Tibial nerve (tissue), 4 donors: ENCODE measurements around the gene REPIN1.

Source experiments
- EP300 ChIP-seq, 2 donors: sonication (generic); formaldehyde crosslinking; IDR thresholded peaks; one replicate each; pipeline ENCODE4 v1.6.1; 2017; ENCODE audit warnings: antibody characterized with exemption in 2 of 2, mild to moderate bottlenecking in 1 of 2
- TF ChIP-seq, protein P1 (sequence below), 5 experiments: fragments of 200-600 bp in 3 of 5; fragments of 450-650 bp in 2 of 5; sonication (generic) in 3 of 5; IDR thresholded peaks; one replicate each; pipeline ENCODE4 v1.5.1; 2016 to 2019; ENCODE audit warnings: antibody characterized with exemption in 5 of 5, mild to moderate bottlenecking in 3 of 5, moderate library complexity in 2 of 5

DNA sequence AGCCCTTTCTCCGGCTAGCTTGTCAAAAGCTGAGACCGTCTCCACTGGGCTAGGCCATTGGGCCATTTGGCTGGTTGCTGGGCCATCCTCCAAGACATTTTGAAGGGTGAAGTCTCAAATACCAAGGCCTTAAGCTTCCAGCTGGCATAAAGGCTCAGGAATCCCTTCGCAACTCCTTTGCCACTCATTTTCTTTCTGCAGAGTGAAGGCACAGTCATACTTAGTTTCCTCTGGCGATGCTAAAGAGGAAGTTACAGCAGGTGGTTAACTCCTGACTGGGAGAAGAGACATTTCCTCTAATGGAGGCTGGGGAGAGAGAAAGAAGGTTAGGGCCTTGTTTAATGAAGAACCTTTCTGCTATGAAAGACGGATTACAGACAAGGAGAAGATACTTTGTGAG lies 4.8 kb upstream of the REPIN1 start:
- TF ChIP-seq EP300 (IDR thresholded peaks at IDR 0.05): no peak
- TF ChIP-seq, protein P1, sequence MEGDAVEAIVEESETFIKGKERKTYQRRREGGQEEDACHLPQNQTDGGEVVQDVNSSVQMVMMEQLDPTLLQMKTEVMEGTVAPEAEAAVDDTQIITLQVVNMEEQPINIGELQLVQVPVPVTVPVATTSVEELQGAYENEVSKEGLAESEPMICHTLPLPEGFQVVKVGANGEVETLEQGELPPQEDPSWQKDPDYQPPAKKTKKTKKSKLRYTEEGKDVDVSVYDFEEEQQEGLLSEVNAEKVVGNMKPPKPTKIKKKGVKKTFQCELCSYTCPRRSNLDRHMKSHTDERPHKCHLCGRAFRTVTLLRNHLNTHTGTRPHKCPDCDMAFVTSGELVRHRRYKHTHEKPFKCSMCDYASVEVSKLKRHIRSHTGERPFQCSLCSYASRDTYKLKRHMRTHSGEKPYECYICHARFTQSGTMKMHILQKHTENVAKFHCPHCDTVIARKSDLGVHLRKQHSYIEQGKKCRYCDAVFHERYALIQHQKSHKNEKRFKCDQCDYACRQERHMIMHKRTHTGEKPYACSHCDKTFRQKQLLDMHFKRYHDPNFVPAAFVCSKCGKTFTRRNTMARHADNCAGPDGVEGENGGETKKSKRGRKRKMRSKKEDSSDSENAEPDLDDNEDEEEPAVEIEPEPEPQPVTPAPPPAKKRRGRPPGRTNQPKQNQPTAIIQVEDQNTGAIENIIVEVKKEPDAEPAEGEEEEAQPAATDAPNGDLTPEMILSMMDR (IDR thresholded peaks at IDR 0.05): no peak
